ENCODE measurements around the gene CARMIL3.

DNA sequence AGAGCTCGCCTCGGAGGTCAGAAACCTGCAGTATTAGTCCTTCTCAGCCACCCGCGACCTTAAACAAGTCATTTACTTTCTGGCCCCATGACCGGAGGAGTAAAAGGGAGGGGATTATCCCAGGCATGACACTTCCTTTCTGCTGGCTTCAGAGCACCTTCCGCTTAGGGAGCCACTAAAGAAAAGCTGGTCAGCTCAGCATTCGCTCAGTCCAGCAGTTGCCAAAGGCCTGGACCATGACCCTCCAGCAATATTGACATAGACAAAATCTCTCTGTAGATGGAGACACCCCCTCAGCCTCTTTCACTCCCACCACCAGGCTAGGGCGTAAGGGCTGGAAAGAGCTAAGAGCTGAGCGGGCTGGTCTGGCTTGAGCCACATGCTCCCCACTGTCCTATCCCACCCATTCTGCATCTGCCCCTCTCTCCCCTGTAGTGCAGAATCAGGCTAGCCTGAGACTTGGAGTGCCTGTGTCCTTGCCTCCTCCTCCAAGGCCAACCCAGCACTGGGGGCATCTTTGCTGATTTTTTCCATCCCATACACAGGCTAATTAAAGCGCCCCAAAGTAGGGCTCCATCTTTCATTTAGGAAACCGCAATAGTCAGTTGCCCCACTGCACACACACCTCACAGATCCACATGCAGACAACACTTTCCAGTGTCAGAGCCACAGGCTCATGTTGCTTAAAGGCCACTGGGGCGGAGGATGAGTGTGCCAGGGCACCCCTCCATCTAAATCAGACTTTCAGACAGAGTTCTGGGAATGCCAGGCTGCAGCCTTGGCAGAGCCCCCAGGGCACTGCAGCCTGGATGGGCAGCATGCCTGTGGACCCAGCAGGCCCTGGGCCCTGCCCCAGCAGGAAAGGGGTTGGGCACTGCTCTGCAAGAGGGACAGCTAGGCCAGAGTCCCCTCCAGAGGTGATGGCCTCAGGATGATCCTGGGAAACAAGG lies 15.6 kb downstream of the CARMIL3 start:
- TF ChIP-seq, protein P1, sequence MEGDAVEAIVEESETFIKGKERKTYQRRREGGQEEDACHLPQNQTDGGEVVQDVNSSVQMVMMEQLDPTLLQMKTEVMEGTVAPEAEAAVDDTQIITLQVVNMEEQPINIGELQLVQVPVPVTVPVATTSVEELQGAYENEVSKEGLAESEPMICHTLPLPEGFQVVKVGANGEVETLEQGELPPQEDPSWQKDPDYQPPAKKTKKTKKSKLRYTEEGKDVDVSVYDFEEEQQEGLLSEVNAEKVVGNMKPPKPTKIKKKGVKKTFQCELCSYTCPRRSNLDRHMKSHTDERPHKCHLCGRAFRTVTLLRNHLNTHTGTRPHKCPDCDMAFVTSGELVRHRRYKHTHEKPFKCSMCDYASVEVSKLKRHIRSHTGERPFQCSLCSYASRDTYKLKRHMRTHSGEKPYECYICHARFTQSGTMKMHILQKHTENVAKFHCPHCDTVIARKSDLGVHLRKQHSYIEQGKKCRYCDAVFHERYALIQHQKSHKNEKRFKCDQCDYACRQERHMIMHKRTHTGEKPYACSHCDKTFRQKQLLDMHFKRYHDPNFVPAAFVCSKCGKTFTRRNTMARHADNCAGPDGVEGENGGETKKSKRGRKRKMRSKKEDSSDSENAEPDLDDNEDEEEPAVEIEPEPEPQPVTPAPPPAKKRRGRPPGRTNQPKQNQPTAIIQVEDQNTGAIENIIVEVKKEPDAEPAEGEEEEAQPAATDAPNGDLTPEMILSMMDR (IDR thresholded peaks at IDR 0.05; ENCODE audit: insufficient read depth, low read depth, low read length): no peak
- TF ChIP-seq EZH2 (IDR thresholded peaks at IDR 0.05; ENCODE audit: insufficient read depth, low read length): no peak

All from astrocyte (in vitro differentiated cells and primary cell).